ENCODE measurements around the gene AK5.

DNA sequence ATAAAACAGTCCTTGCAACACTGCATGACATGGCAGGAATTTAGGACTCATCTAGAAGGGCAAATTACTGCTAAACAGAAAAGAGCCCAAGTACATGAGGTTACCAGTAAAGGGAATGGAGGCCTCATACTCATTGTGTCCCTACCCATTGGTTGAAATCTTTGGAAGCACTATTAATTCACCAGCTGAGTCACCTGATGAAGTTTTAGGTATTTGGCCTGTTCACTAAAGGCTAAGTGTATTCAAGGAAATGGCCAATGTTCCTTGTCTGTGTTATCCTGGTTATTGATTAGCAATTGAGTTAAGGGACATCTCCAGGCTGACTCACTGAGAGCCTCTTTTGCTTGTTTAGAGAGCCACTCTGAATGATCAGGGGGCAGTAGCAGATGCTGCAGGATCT is 212.2 kb downstream of the AK5 start:
- TF ChIP-seq TAF1 (IDR thresholded peaks at IDR 0.05; ENCODE audit: borderline replicate concordance, insufficient read depth, low read length), result no peak
- no peak for TF ChIP-seq POLR2AphosphoS5 (IDR thresholded peaks at IDR 0.05; ENCODE audit: low read depth, low read length)
